Ovary (tissue), 9 donors: ENCODE results near the gene SMTNL2. TPM values are rescaled to one million over a fixed set of nuclear protein-coding genes. Genes with fewer than 3 reads are reported as not detected.
"Not testable (repeated sequence)": the region's sequence is repeated elsewhere in the genome, so short reads cannot be mapped to it uniquely, and the experiment has no call there.

Source experiments
- DNase-seq, 5 donors: peaks; one replicate each; pipeline ENCODE4 v3.0.0-alpha.2; 2019 to 2020
- H3K27ac ChIP-seq, 2 donors: fragments of 200-600 bp; one replicate each; pipeline versions ENCODE4 v1.5.1 to v1.8.0; 2019 to 2022
- H3K27me3 ChIP-seq: fragments of 200-600 bp; one replicate; pipeline ENCODE4 v1.8.0; 2022
- H3K36me3 ChIP-seq: fragments of 200-600 bp; sonication (generic); one replicate; pipeline ENCODE4 v1.5.1; 2019
- H3K4me1 ChIP-seq: one replicate; pipeline ENCODE4 v1.8.1; 2013; ENCODE audit warnings: mild to moderate bottlenecking, moderate library complexity; ENCODE audit not compliant: insufficient read depth
- H3K4me3 ChIP-seq: fragments of 200-600 bp; sonication (generic); one replicate; pipeline ENCODE4 v1.5.1; 2017
- H3K9me3 ChIP-seq, 2 donors: fragments of 200-600 bp in 1 of 2; sonication (generic) in 1 of 2; one replicate each; pipeline versions ENCODE4 v1.5.1 to v1.8.1; 2013 to 2019; ENCODE audit warnings: mild to moderate bottlenecking in 1 of 2, moderate library complexity in 1 of 2
- CTCF ChIP-seq, 3 donors: fragments of 450-650 bp in 2 of 3; fragments of 200-600 bp in 1 of 3; IDR thresholded peaks; one replicate each; pipeline versions ENCODE4 v1.5.1 to v1.8.0; 2016 to 2022; ENCODE audit warnings: antibody characterized with exemption in 3 of 3, mild to moderate bottlenecking in 1 of 3
- EP300 ChIP-seq: sonication (generic); formaldehyde crosslinking; IDR thresholded peaks from one replicate; pipeline ENCODE4 v1.6.1; 2017; ENCODE audit warnings: antibody characterized with exemption
- POLR2A ChIP-seq: fragments of 450-650 bp; IDR thresholded peaks from one replicate; pipeline ENCODE4 v1.6.1; 2017; ENCODE audit warnings: antibody characterized with exemption, mild to moderate bottlenecking, moderate library complexity
- WGBS, 3 donors: extraction: QIAGEN DNeasy Blood & Tissue Kit in 1 of 3; methylation state at CpG; one replicate each; pipeline versions ENCODE4 v1.1.5 to v1.1.7; 2013 to 2017; 5-methylcytosine and 5-hydroxymethylcytosine counted together
- intact Hi-C, 4 donors: fragments of 100-400 bp; cut with DNase I; formaldehyde crosslinking; loops; one replicate each; pipeline versions ENCODE4 v1.11.0 to v1.15.1; 2022 to 2023
- polyA plus RNA-seq, 2 donors: library from polyadenylated mRNA; stranded (reverse); fragments of 200-250 nt in 1 of 2; fragments of 350-450 nt in 1 of 2; fragmentation: Illumina TruSeq in 1 of 2; extraction: RNeasy Lipid Tissue Mini Kit (QIAGEN cat#74804) in 1 of 2; gene quantifications; one replicate each; pipeline ENCODE4 v1.2.3, GENCODE V29; 2013 to 2014
- small RNA-seq: library from RNA; depleted of rRNA; stranded (forward); fragments of <200 nt; gene quantifications from one replicate; pipeline ENCODE3, GENCODE V24; 2016
- total RNA-seq, 7 donors: library from RNA; depleted of rRNA in 2 of 7; stranded (reverse); fragments of >200 nt in 2 of 7; fragmentation: NEBNext Ultra II Directional in 3 of 7; extraction: Animal tissue kit (Norgen Biotek cat#: 25700) in 3 of 7; gene quantifications; one replicate each; pipeline versions ENCODE4 v1.1.0 to v1.2.4, GENCODE V29; 2016 to 2023
- donor health status: DM: no; HTN: no; CAD: no; lungs with moderate emphysema.
- donor health status: DM: no; HTN: no; CAD: no.
- donor health status: Bipolar disorder and iron deficiency.
- donor health status: DM: yes; HTN: yes; CAD: no.
- donor health status: DM: no; HTN: no; CAD: no.
- donor health status: DM: yes; HTN: yes; CAD: no.

The SMTNL2 gene
- total and polyA plus RNA-seq, 9 donors, result 3.7 to 34.3 (median 15.1) TPM

GRCh38 chr17:4652997-4653396 is 68.7 kb downstream of the SMTNL2 start:
- Histone ChIP-seq H3K36me3 (no peaks in the 10 kb centered on the region), H3K27ac (no peak overlapping the region), H3K4me3 (no peak overlapping the region), H3K9me3 (no peaks in the 10 kb centered on the region), H3K4me1 (no peaks in the 10 kb centered on the region), H3K27me3 (no peaks in the 10 kb centered on the region)
- intact Hi-C loops, result no loop called here
- no peak for DNase-seq
- TF ChIP-seq POLR2A (no peak), CTCF (IDR thresholded peaks at IDR 0.05) (no peak), EP300 (no peak)
- 71 to 77% (median 74%) methylated on average over 5 of the region's 5 CpGs for WGBS, 3 donors

- H3K4me1 ChIP-seq, H3K4me3 ChIP-seq, H3K27me3 ChIP-seq, DNase-seq, intact Hi-C loops, H3K9me3 ChIP-seq, H3K27ac ChIP-seq, H3K36me3 ChIP-seq: not testable (repeated sequence)
- WGBS, 3 donors, result 80 to 82% (median 82%) methylated on average over 7 of the region's 7 CpGs
Measured at GRCh38 chr17:4655933-4656332, 71.6 kb downstream of the SMTNL2 start.

DNA sequence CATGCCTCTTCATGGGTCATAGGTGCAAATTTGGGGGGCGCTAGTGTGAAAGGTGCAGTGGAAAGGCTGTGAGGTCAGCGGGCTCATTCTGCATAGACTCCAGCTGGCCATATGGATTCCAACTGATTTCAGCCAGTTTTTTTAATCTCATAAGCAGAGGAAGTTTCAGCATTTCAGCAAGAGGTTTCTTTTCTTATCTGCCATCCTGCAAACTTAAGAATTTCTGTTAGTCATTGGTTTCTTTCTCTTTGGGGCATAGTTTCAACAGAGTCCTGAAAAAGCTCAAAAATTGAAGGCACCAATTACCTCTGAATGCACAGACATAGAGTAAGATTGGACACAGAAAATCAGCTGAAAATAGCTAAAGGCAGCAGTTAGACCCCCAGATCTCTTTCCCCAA is 73.3 kb downstream of the SMTNL2 start:
- Histone ChIP-seq H3K4me1 (no peaks in the 10 kb centered on the region), H3K36me3 (no peaks in the 10 kb centered on the region), H3K9me3 (no peaks in the 10 kb centered on the region), H3K4me3 (no peak overlapping the region), H3K27ac (no peak overlapping the region), H3K27me3 (no peaks in the 10 kb centered on the region)
- no peak for DNase-seq
- intact Hi-C loops, result no loop called here
- 85 to 92% (median 92%) methylated on average over 2 of the region's 2 CpGs for WGBS, 3 donors
- TF ChIP-seq POLR2A (no peak), EP300 (no peak), CTCF (IDR thresholded peaks at IDR 0.05) (no peak)

Small RNA genes within 50 kb of the gene (small RNA-seq; reads per million reads assigned to genes)
- gene RNU6-955P, result not detected

Other genes starting within 250 kb of the SMTNL2 start
- 10 to 100 TPM; 30.5 to 46.1 (median 36.5) TPM for gene UBE2G1, start 217.9 kb upstream of the SMTNL2 start, total RNA-seq
- 10 to 100 TPM; 12.4 to 50.7 TPM for gene UBE2G1, start 217.9 kb upstream of the SMTNL2 start, polyA plus RNA-seq
- gene SPNS3, start 150.6 kb upstream of the SMTNL2 start, total RNA-seq, result under 1 TPM in 4 of 7 donors, not detected in 3; 0.10 to 0.80 (median 0.36) TPM
- gene SPNS3, start 150.6 kb upstream of the SMTNL2 start, polyA plus RNA-seq, result under 1 TPM in 1 of 2 donors, not detected in 1; 0.06 TPM
- gene SPNS2, start 85.6 kb upstream of the SMTNL2 start, total RNA-seq, result 10 to 100 TPM in 1 of 7 donors, 1 to 10 TPM in 6; 2.4 to 12.7 (median 4.2) TPM
- gene SPNS2, start 85.6 kb upstream of the SMTNL2 start, polyA plus RNA-seq, result 1 to 10 TPM in 1 of 2 donors, under 1 TPM in 1; 0.48 to 5.9 TPM
- gene MYBBP1A, start 29.1 kb upstream of the SMTNL2 start, total RNA-seq, result 10 to 100 TPM; 18.5 to 71.4 (median 46.4) TPM
- 10 to 100 TPM; 12.7 to 24.3 TPM for gene MYBBP1A, start 29.1 kb upstream of the SMTNL2 start, polyA plus RNA-seq
- gene GGT6, start 24.0 kb upstream of the SMTNL2 start, total RNA-seq, result 10 to 100 TPM in 1 of 7 donors, 1 to 10 TPM in 4, under 1 TPM in 2; 0.58 to 31.5 (median 1.5) TPM
- gene GGT6, start 24.0 kb upstream of the SMTNL2 start, polyA plus RNA-seq, result under 1 TPM; 0.08 to 0.36 TPM
- 1 to 10 TPM in 2 of 7 donors, under 1 TPM in 2, not detected in 3; 0.07 to 4.1 (median 1.4) TPM for gene ALOX15, start 57.1 kb downstream of the SMTNL2 start, total RNA-seq
- under 1 TPM; 0.17 to 0.58 TPM for gene ALOX15, start 57.1 kb downstream of the SMTNL2 start, polyA plus RNA-seq
- gene PELP1, start 119.6 kb downstream of the SMTNL2 start, total RNA-seq, result 10 to 100 TPM; 19.2 to 75.0 (median 63.1) TPM
- gene PELP1, start 119.6 kb downstream of the SMTNL2 start, polyA plus RNA-seq, result 10 to 100 TPM; 13.5 to 25.6 TPM
- 10 to 100 TPM; 13.4 to 38.2 (median 30.6) TPM for gene ARRB2, start 126.1 kb downstream of the SMTNL2 start, total RNA-seq
- 10 to 100 TPM; 16.4 to 40.6 TPM for gene ARRB2, start 126.1 kb downstream of the SMTNL2 start, polyA plus RNA-seq
- 10 to 100 TPM; 10.7 to 21.8 (median 15.4) TPM for gene MED11, start 146.9 kb downstream of the SMTNL2 start, total RNA-seq
- 10 to 100 TPM; 18.0 TPM for gene MED11, start 146.9 kb downstream of the SMTNL2 start, polyA plus RNA-seq
- 1 to 10 TPM in 3 of 7 donors, under 1 TPM in 4; 0.36 to 1.4 (median 0.99) TPM for gene ZMYND15, start 155.3 kb downstream of the SMTNL2 start, total RNA-seq
- under 1 TPM; 0.33 to 0.57 TPM for gene ZMYND15, start 155.3 kb downstream of the SMTNL2 start, polyA plus RNA-seq
- 10 to 100 TPM in 6 of 7 donors, 1 to 10 TPM in 1; 5.8 to 30.7 (median 16.8) TPM for gene CXCL16, start 155.4 kb downstream of the SMTNL2 start, total RNA-seq
- gene CXCL16, start 155.4 kb downstream of the SMTNL2 start, polyA plus RNA-seq, result 10 to 100 TPM in 1 of 2 donors, 1 to 10 TPM in 1; 7.6 to 41.6 TPM
- gene TM4SF5, start 187.4 kb downstream of the SMTNL2 start, total RNA-seq, result under 1 TPM in 2 of 7 donors, not detected in 5; 0.31 to 0.83 TPM
- not detected for gene TM4SF5, start 187.4 kb downstream of the SMTNL2 start, polyA plus RNA-seq
- 1 to 10 TPM in 5 of 7 donors, under 1 TPM in 2; 0.69 to 3.5 (median 1.3) TPM for gene VMO1, start 201.8 kb downstream of the SMTNL2 start, total RNA-seq
- gene VMO1, start 201.8 kb downstream of the SMTNL2 start, polyA plus RNA-seq, result 1 to 10 TPM in 1 of 2 donors, not detected in 1; 1.1 TPM
- not detected for gene GLTPD2, start 204.4 kb downstream of the SMTNL2 start, total RNA-seq
- not detected for gene GLTPD2, start 204.4 kb downstream of the SMTNL2 start, polyA plus RNA-seq
- 100 to 1,000 TPM in 1 of 7 donors, 10 to 100 TPM in 6; 74.6 to 123 (median 87.9) TPM for gene PSMB6, start 211.6 kb downstream of the SMTNL2 start, total RNA-seq
- gene PSMB6, start 211.6 kb downstream of the SMTNL2 start, polyA plus RNA-seq, result 100 to 1,000 TPM in 1 of 2 donors, 10 to 100 TPM in 1; 87.8 to 111 TPM
- 10 to 100 TPM; 16.2 to 53.3 (median 42.7) TPM for gene PLD2, start 222.6 kb downstream of the SMTNL2 start, total RNA-seq
- 10 to 100 TPM; 20.3 to 31.4 TPM for gene PLD2, start 222.6 kb downstream of the SMTNL2 start, polyA plus RNA-seq
- 100 to 1,000 TPM in 4 of 7 donors, 10 to 100 TPM in 3; 37.6 to 177 (median 108) TPM for gene MINK1, start 248.8 kb downstream of the SMTNL2 start, total RNA-seq
- gene MINK1, start 248.8 kb downstream of the SMTNL2 start, polyA plus RNA-seq, result 10 to 100 TPM; 66.4 to 71.9 TPM